ENCODE results near the gene DCAF8.

DNA sequence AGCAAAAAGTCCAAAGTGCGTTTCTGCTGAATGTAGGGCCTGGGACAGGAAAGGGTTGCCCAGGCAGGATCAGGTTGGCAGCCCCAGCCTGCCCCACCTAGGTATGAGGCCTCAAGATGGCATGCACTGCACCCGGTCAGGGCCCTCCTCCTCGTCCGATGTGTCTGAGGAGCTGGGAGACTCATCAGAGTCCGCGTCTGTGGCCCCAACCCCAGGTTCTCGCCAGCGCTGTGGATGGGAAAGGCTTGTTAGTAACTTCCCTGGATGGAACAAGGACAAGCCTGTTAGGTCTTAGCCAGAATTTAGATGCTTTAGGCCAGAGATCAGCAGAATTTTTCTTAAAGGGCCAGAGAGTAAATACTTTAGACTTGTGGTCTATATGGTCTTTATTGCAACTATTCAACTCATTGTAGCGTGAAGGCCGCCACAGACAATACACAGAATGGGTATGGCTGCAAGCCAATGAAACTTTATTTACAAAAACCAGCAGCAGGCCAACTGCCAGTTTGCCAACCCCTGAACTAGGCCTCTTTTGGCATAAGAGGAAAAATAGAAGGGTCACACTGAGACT, 44.8 kb downstream of the DCAF8 start:
- TF ChIP-seq, protein P1, sequence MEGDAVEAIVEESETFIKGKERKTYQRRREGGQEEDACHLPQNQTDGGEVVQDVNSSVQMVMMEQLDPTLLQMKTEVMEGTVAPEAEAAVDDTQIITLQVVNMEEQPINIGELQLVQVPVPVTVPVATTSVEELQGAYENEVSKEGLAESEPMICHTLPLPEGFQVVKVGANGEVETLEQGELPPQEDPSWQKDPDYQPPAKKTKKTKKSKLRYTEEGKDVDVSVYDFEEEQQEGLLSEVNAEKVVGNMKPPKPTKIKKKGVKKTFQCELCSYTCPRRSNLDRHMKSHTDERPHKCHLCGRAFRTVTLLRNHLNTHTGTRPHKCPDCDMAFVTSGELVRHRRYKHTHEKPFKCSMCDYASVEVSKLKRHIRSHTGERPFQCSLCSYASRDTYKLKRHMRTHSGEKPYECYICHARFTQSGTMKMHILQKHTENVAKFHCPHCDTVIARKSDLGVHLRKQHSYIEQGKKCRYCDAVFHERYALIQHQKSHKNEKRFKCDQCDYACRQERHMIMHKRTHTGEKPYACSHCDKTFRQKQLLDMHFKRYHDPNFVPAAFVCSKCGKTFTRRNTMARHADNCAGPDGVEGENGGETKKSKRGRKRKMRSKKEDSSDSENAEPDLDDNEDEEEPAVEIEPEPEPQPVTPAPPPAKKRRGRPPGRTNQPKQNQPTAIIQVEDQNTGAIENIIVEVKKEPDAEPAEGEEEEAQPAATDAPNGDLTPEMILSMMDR (IDR thresholded peaks at IDR 0.05) = no peak
- no peak for TF ChIP-seq POLR2A (IDR thresholded peaks at IDR 0.05)
